DMS114 treated with DMSO at 0.1 percent for 48 hours (cell line): ENCODE results near the gene KIAA1191.

Experiments used
- DNase-seq: peaks from one replicate; lab custom pipeline; 2025; ENCODE audit not compliant: unreplicated experiment; lab: John Stamatoyannopoulos, UW

The KIAA1191 gene

DNA sequence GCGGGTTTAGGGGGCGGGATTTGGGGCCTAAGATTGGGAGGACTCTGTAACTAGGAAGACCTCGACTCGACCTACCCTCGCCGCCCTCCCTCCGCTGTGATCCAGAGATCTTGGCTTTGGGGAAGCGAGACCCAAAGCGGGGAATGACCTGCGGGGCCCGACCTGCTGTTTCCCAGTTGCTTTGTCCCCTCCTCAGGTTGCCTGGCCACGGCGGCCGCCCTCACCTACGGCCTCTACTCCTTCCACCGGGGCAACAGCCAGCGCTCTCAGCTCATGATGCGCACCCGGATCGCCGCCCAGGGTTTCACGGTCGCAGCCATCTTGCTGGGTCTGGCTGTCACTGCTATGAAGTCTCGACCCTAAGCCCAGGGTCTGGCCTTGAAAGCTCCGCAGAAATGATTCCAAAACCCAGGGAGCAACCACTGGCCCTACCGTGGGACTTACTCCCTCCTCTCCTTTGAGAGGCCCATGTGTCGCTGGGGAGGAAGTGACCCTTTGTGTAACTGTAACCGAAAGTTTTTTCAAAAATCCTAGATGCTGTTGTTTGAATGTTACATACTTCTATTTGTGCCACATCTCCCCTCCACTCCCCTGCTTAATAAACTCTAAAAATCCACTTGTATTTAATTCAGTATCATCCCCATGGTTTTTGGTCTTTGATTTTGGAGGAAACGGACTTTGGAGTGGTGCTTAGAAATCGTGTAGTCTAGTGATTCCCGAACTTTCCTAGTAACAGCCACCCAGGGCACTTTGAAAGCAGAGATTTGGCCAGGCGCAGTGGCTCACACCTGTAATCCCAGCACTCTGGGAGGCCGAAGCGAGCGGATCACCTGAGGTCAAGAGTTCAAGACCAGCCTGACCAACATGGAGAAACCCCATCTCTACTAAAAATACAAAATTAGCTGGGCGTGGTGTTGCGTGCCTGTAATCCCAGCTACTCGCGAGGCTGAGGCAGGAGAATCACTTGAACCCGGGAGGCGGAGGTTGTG, 27.9 kb upstream of the KIAA1191 start:
- DNase-seq = peak; percentile 74

DNA sequence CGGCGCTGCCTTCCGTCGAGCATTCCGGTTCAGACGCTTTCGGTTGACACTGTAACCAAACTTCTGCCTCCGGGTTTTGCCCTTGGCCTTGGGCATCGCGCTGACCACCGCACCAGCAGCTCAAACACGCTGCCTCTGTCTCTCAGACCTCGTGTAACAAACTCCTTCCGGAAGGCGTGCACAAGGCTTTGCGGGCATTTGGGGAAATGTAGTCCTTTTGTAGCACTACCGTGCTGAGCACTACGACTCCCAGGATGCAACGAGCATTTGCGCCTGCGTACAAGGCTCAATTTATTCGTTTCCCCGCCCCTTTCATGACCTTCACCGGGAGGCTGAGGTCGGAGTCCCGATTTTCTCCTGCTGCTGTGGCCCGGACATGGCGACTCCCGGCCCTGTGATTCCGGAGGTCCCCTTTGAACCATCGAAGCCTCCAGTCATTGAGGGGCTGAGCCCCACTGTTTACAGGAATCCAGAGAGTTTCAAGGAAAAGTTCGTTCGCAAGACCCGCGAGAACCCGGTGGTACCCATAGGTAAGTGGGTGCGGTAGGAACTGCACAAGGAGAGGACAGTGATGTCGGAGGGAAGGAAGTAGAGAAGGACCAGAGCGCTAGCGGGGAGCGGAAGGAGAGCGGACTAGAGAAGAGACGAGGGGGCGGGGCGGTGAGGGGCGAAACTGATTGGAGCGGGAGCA, 27.0 kb upstream of the KIAA1191 start, which contains the start of the genes HIGD2A and NOP16:
Gene HIGD2A, plus strand, starts transcription at position 308 of the 691 bp plus-strand sequence. Its CDS starts 69 bp downstream, at position 377.
Gene NOP16, minus strand, starts transcription at position 155 of the 691 bp plus-strand sequence. Its CDS starts 59 bp downstream, at position 96.
- peak; percentile 99 for DNase-seq

DNA sequence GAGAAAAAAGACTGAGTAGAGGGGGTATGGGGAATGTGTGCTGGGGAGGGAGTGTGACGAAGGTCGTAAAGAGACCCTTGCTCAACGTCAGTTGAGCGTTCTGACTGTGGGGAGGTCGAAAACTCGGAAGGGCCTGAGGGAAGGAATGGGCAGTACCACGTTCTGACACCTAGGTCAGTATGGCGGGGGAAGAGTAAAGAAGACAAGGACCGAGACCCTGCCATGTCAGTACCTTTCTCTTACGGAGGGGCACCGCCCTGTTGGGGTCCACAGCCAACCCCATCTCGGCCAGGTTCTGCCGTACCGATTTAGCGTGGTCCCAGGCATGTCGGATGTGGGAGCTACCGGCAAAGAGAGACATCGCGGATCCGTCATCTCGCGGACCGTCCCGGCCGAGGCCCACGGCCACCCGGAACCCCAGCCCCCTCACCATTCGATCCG, 26.5 kb upstream of the KIAA1191 start:
- peak; percentile 31 for DNase-seq

DNA sequence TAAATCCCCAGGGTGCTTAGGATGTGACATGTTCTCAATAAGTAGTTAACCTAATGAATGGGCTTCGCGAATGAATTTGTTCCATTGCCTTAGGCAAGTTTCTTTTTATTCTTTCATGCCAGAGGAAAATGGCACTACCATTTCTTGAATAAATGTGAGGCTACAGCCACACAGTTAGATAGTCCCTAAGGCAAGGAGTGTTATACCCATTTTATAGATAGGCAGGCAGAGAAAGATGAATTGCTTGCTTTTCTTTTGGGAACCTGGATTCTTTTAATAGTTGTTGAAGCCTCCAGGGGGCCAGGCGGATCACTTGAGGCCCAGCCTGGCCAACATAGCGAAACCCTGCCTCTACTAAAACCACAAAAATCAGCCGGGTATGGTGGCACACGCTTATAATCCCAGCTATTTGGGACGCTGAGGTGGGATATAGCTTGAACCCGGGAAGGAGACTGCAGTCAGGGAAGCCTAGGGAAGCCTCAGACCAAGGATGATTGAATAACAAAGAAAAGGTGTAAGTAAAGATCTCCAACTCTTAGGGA, 25.9 kb upstream of the KIAA1191 start:
- no peak for DNase-seq

DNA sequence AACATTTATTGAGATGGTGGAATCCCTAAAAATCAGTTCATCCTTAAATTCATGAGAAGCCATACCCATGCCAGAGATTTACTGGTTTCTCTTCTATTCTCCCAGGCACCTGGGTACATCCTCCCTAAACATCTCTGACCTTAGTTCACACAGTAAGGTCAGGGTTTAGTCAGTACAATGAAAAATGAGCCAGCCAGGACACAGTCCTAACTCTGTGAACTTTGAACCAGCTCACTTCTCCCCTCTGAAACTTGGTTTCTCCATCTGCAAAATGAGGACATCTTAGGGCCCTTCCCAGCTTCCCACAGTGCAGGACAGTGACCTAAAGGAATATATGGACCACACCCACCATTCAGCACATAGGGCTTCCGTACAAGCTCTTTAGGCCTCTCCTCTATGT, 24.9 kb upstream of the KIAA1191 start:
- DNase-seq = no peak

DNA sequence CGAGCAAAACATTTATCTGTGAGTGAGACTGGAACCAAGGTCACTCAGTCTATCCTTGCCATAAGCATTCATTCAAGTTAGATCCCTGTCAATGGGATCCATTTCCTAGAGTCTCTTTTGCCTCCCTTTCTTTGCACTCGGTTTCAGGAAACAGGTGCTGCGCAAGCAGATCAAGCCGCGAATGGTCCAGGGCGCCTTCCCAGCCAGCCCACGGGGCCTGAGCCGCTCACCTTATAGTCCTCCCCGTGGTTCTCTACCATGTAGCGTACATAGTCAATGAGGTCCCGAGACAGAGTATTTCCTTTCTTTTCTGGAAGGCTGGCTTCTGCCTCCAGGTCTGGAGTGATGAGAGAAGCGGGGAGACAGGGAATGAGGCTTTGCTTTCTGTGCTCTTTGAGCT, 23.4 kb upstream of the KIAA1191 start:
- DNase-seq = no peak

DNA sequence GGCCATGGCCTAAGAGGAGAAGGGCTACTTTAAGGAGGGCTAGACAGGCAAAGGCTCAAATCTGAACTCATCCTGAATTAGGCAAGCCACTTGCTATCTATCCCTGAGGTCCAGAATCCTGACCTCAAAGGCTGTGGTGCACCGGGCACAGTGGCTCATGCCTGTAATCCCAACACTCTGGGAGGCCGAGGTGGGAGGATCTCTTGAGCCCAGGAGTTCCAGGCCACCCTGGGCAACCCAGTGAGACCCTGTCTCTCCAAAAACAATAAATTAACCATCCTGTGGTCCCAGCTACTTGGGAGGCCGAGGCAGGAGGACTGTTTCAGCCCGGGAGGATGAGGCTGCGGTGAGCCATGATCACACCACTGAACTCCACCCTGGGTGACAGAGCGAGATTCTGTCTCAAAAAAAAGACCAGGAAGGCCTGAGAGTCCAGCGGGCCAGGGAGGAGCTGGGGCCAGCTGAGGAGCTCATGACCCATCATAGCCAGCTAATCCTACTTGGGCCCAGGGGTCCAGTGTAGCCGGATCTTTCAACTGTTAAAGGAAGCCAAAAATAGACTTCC, 22.9 kb upstream of the KIAA1191 start:
- no peak for DNase-seq

DNA sequence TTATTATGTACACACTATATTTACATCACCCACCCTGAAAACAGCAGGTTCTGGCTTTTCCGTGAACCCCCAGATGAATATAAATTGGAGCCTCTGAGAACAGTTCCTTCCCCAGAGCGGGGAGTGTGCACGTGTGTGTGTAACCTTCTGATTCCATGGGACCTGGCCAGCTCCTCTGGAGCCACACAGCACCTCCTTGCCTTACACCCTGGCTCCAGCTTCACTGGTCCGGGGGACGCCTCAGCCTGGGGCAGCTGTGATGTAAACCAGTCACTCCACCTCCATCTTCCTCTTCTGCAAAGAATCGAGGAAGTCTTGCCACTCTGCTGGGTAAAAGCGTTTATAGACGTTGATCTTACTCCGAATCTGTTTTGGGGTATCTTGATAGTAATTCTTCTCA, 22.4 kb upstream of the KIAA1191 start:
- no peak for DNase-seq

DNA sequence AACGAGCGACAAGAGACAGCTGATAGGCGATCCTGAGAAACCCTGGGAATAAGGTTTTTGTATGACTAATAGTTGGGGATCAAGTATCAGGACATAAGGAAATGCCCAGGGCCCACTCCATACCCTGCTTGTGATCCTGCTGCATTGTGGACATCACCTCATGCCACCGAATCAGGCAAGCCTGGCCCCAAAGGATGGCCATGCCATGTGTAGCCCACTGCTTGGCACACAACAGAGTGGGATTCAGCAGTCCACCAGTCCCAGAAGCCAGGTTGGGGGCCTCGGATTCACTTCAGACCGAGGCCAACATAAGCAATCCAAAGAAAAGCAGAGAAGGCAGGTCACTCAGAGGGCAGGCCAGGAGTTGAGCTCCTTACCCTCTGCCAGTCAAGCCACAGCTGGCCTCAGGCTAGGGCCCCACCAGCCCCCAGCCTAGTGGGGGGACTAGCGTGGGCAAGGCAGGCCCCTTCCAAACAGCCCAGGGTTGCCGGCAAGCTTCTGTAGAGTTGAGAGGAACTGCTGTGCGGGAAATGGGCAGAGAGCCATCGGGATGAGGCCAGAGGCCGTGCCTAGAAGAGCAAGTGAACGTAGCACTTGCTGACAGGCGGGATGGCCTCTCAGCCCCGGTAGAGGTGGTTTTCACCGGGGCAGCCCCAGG, 21.8 kb upstream of the KIAA1191 start:
- no peak for DNase-seq

DNA sequence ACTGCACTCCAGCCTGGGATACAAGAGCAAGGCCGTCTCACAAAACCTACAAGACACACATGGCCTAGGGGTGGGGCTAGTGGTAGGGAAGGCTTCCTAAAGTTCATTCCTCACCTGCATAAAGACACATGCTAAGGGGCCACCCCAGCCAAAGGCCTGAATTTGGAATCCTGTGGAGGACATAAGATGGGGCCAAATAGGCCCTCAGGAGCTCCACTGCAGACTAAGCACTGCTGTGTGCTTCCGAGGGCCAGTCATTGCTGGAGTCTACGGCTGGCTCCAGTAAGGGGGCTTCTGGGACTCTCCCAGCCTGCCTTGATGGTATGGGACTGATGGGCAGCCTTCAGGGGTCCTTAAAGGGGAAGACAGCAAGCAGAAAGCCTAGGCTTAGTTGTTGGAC, 21.2 kb upstream of the KIAA1191 start:
- no peak for DNase-seq

DNA sequence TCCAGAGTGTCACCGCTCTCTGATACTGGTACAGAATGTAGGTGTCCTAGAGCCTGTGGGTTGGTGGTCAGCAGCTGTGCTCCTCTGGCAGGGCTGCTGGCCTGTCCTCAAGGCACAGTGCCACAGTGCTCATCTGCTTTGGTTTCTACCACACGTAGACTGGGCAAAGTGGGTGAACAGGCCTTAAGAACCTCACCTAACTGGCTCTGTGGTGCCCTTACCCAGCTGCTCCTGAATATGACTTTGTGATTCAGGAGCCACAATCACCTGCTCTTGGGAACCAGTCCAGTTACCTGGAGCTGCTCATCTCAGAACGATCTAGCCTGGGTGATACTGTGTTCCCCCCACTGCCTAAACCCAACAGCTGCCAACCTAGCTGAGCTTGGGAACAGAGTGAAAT, 20.4 kb upstream of the KIAA1191 start:
- DNase-seq = no peak

DNA sequence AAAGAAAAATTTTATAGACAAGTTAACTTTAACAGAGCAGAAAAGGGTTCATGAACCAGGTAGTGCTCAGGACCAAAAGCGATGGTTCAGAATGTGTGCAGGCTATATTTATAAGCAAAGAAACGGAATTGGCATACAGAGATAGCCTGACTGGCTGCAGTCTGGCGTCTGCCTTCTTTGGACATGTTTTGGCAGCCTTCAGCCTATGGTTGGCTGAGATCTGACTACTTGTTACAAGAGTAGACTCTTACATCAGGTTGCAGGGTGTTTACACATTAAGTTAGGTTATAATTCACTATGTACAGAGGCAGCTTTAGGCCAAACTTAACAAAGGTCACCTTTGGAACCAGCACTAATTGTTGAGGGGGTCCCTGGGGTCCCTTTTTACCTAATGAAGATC, 19.9 kb upstream of the KIAA1191 start:
- no peak for DNase-seq

DNA sequence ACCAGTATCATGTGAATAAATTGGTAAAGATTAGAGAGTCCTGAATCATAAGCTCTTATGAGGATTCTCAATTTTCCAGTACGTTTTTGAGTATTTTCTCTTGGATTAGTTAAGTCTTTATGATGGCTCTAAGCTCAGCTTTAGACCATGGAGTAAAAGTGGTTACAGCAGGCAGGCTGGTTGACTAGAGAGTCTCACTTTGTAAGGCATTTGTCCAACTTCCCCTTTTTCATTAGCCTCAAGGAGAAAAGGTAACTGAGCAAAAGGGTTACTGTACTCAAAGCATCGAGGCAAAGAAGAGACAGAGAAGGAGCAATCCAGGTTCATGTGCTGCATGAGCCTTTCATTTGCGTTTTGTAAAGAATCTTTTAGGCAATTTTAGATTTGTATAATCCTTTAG, 18.3 kb upstream of the KIAA1191 start:
- DNase-seq = no peak

DNA sequence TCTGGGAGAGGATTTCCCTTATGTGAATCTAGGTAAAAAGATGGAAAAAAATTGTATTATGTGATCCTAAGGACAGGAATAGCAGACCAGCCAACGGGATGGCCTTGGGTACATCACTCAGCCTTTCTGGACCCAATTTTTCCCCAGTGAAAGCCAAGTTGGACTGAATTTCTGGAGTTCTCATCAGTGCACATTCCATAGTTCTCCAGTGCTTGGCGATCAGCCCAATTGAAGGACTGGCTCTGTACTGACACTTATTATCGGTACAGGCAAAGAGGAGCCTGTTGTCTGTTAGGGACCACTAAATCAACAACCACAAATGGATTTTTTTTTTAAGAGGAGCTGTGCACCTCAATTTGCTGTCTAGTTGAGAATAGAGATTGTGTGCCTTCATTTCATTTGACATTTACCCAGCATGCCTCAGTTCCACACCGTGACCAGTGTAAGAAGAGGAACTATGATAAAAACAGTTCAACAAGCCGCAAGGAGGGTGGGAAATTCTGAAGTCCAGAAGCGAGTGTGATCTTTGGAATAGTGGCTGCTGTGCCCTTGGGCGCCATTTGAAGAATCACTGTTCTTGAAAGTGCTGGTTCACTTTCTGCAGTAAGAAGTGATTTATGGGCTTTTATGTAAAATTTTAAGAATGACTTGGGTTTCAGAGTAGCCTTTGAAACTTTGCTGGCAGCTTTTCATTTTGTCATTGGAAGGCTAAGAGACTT, 11.7 kb upstream of the KIAA1191 start:
- DNase-seq = no peak

DNA sequence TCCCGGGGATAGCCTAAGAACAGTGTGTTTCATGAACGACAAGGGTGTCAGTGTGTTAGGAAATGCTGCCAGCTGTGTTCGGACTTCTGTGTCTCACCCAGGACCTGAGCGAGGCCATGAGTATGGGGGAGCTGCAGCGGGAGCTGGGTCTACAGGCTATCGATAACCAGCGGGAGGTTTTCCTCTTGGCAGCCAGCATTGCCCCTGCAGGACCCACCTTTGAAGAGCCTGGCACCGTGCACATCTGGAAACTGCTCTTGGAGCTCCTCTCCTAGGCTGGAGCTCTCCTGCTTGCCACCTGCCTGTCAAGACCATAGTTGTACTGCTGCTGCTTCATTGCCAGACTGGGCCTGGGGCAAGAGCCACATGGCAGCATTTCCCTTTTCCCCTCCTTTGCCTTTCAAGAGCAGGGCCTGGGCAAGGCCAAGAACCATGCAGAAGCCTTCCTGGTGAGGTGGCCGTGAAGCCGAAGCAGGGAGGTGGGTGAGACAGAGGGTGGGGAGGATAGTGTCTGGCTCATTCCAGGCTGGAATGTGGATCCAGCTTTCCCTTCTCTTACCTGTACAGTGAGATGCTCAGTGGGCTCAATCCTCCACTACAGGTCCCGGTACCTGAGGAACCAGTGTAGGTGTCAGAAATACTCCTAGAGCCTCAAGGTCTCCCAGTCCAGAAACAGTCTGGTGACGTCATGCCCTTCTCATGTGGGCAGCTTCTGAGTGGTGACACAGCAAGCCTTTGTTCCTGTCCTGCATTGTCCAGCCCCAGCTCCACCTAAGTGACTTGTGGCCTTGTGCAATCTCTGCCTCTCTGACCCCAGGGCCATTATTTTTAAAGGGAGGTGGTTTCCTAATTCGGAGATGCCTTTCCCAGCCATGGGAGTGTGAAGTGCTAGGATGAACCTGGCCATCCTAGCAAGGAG, 10.3 kb upstream of the KIAA1191 start:
- DNase-seq = no peak

DNA sequence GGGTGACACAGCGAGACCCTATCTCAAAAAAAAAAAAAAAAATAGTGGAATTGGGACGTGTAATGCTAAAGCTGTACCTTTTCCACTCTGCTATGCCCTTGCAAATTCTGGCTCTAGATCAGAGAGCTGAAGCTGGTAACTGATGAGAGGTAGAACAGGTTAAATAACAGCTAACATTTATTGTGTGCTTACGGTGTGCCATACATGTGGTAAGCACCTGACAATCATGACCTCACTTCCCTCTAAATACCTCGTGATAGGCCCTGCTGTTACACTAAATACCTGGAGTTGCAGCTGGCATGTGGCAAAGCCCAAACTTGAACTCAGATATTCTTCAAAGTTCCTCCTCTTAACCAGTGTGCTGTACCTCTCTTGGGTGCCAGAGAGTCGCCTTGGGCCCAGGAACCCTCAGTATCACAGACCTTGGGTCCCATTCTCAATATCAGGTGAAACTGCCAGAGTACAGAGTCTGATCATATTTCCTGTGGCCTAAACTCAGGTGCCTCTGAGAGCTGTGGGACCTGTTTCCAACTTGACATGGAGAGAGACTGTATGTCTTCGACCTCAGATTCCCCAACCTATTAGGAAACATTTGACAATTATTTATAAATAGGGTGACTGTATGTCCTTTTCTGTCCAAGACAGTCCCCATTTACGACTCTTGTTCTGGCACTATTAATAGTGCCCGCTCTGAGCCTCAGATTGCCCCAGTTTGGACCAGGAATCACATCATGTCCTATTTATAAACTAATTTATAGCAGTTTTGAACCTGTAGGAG, 8.6 kb upstream of the KIAA1191 start:
- DNase-seq = no peak

DNA sequence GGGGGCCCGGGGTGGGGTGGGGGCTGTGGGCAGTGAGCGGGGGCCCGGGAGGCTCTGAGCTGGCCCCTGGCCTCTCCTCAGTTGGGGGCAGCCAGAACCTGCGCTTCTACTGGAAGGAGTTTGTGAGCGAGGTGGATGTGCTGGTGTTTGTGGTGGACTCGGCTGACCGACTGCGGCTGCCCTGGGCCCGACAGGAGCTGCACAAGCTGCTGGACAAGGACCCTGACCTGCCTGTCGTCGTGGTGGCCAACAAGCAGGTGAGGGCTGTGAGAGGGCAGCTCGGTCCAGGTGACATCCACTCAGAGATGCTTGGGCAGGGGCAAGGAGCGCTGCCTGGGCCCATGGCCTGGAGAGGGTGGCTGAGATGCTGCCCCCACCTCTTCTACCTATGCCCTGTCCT, 7.2 kb upstream of the KIAA1191 start:
- no peak for DNase-seq

DNA sequence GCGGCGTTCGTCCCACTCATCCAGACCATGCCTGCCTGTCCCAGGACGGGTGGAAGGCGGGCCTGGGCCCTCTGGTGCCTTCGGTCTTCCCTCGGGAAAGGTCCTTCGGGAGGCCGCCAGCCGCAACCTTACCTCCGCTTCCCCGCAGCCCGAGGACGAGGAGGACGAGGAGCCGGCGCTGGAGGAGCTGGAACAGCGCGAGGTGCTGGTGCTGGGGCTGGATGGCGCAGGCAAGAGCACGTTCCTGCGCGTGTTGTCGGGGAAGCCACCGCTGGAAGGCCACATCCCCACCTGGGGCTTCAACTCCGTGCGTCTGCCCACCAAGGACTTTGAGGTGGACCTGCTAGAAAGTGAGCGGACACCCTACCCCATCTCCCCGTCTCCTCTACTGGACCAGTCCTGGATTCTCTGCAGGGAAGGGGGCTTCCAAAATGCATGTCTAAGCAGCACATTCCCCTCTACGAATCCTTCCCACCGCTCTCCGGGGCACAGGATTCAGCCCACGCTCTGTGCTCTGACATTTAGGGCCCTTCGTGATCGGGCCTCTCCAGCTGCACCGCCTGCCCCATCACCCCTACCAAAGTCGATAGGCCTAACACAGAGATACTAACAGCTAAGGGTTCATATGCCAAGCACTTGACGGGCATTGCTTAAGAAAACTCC, 4.8 kb upstream of the KIAA1191 start:
- no peak for DNase-seq
